D341Med (cell line): ENCODE measurements around the gene ALG2.
"Not testable (repeated sequence)": the region's sequence is repeated elsewhere in the genome, so short reads cannot be mapped to it uniquely, and the experiment has no call there.

ENCODE experiments used
- DNase-seq: peaks from one replicate; pipeline ENCODE4 v3.0.0; 2012; ENCODE audit warnings: low spot score

ALG2 gene

DNA sequence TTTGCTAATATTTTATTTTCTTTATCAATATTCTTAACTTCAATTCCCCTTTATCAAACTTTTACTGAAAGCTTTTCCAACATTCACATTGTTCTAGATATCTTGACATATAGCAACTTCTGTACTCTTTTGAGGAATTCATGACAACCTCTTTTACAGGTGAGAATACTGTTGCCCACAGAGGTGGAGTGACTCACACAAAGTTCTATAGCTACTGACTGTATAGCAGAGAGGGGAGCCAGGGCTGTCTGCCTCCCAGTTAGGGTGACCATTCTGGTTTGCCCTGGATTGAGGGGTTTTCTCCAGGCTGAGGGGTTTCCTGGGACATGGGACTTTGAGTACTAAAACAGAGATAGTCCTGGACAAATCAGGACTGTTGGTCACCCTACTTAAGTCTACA lies 16.6 kb upstream of the ALG2 start:
- DNase-seq: no peak

DNA sequence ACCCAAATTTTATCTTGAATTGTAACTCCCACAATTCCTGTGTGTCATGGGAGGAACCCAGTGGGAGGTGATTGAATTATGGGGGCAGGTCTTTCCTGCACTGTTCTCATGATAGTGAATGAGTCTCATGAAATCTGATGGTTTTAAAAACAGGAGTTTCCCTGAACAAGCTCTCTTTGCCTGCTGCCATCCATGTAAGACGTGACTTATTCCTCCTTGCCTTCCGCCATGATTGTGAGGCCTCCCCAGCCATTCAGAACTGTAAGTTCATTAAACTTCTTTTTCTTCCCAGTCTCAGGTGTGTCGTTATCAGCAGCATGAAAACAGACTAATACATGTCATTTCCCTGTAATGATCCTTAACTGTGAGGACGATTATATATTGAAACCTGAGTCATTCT lies 16.1 kb upstream of the ALG2 start:
- DNase-seq: not testable (repeated sequence)

DNA sequence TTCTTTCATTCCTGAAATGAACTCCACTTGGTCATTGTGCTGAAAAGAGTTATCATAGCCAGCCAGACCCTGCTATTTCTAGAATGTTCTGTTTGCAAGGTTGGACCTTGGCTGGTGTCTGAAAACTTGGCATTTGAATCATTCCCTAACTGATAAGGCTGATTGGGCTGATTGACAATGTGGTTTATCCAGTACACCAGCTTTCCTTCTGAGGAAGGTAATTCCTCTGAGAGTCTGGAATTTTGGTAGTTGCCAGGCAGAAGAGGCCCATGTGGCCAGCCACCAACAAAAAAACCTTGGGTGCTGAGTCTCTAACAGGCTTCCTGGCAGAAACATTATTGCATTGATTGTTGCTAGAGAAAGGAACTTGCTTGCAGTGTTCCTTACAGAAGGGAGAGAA lies 15.6 kb upstream of the ALG2 start:
- DNase-seq: no peak

DNA sequence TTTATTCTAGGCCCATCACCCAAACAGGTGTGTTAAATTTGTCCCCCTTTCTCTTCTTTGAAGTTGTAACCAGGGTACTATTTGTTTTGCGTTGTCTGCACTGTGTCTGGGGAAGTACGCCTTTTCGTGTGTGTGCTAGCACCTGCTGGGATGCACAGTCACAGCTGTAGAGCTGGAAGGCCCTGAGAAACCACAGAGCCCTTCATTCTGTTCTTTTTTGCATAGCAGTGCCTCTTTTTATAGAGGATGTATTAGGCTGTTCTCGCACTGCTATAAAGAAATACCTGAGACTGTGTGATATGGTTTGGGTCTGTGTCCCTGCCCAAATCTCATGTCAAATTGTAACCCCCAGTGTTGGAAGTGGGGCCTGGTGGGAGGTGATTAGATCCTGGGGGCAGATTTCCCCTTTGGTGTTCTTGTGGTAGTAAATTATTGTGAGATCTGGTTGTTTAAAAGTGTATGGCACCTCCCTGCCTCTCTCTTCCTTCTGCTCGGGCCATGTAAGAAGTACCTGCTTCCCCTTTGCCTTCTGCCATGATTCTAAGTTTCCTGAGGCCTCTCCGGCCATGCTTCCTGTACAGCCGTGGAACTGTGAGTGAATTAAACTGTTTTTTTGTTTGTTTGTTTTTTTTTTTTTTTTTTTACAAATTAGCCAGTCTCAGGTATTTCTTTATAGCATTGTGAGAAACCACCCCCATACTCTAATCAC lies 14.3 kb upstream of the ALG2 start:
- no peak for DNase-seq

DNA sequence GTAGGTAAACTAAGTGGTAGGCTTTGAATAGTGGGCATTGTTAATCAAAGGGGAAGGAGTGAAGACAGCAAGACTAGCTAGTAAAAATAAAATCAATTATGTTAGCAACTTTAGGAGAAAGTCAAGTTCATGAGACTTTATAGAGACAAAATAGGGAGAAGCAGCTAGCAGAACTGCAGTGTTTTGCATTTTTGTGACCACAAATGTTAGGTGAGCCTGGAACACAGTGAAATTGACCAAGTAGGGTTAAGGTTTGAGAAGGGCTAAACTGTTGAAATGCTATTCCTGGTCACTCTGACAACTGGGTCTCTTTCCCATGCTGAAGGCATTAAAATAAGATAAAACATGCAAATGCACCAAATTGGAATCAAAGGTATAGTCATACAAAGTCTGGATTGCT lies 13.3 kb upstream of the ALG2 start:
- no peak for DNase-seq

DNA sequence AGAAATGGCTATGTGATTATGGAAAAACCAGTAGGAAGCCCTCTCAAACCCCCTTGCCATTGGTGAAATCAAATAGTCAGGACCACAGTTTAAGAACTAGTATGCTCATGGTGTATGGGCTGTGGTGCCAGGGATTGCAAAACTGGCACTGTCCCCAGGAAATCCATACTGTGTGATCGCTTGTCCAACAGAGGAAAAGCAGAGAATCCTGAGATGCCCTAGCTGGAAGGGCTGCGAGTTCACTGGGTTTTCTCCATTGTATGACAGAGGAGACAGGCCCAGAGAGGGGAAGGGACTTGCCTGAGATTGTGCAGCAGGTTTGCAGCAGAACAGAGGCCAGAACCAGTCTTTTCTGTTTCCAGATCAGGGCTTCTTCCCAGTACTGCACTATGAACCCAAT lies 12.9 kb upstream of the ALG2 start:
- DNase-seq: no peak

DNA sequence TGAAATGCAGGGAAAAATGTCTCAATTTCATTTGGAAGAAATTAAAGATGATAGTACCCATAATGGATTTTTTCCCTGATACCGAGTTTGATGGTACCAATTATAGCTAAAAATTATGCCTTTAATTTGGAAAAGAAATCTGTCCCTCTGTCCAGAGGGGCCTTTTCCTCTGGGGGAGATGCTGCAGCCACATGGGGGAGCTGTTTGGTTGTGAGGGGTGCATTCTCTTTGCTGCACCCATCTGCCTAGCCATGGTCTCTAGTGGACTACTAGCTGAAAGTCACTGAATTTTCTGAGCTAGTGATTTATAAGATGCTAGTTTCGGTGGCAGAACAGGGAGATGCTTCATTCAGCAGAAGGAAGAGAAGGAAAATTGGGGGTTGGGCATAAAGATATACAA lies 10.0 kb upstream of the ALG2 start:
- DNase-seq: peak; percentile 56

DNA sequence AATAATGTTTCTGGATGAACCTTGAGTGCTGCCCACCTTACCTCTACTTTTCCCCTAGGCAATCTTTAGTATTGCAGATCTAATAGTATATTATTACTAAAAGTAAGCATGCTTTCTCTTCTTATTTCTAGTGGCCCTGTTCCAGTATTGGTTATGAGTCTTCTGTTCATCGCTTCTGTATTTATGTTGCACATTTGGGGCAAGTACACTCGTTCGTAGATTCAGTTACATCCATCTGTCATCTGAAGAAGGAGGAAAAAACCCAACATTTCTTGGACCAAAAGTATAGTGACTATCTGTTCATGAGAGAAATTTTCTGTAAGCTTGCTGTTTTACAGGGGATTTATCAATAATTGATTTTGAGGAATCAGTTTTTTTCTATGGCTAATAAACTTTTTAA lies 8.5 kb upstream of the ALG2 start:
- no peak for DNase-seq

DNA sequence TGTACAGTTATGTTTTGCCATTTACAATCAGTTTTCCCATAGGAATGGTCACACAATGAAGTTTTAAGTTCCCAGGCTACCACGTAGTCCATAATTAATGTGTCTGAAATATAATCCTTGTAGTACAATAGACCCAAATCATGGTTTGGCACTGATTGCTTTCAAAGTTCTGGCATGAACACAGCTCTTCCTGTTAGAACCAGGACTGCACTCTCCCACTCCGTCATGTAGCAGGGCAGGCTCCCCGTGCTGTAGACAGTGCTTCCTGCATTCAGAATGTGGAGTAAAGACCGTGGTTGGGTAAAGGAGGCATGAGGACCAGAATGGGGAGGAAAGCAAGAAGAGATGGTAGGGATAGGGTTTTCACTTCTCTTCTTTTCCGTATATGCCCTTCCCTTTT lies 4.3 kb upstream of the ALG2 start:
- DNase-seq: no peak

DNA sequence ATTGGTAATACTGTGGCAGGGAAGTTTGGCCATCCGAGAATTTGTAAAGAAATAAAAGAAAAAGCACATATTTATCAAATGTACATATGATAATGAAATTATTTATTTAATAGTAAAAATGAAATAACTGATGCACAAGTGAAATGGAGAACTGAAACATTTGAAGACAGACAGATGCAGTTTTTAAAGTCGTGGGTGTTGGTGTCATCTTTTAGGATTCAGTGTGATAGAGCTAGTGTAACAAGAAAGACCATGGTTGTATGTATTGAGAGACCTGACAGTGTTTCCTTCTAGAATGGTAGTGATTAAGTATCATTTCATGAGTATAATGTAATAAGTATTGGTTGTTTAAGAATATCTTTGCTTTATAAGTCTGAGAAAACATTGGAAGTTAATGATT lies 2.7 kb upstream of the ALG2 start:
- no peak for DNase-seq

DNA sequence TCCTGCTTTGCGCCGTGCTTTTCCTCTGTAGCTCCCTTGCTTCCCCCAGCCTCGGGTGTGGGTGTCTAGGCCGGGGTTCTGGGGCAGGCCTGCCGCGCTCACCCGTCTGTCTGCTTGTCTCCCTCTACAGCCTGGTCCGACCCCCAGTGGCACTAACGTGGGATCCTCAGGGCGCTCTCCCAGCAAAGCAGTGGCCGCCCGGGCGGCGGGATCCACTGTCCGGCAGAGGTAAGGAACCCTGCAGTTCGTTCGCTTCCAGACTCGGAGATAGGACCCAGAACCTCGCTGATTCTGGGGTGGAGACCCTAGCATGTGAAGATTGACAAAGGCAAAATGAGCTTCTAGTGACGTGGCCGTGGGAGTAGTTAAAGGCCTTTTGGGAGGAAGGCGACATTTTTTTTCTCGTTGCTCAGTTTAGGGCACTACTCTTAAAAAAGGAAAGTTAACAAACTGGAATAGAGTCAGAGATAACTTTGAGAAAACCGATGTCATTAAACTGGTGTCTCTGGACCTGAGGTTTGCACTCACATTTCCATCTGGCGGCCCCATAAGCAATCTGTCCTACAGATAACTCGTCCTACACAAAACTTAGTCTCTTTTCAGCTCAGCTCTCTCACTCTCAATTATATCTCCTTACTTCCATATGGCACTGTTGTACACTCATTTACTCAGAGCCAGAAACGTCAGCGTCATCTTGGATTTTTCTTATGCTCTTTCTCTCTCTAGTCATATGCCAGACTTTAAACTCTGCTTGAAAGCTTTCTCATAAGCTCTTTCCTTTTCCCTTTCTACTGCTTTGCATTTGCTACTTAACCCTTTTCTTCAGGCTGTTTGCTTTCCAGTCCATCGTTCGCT lies 901 bp upstream of the ALG2 start:
- no peak for DNase-seq

DNA sequence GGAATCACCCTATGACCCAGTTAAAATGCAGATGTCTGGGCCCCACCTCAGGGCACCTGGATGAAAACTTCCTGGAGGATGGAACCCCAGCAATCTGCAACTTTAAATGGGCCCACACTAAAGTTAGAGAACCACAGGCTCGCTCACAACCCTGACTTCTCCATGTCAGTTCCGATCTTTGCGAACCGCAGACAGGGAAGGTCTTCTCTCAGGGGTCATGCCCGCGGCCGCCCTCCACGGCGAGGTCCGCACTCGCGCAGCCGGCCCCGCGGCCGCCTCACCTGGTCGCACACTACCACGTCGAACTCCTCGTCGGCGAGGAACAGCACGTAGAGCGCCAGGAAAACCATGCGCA lies 499 bp downstream of the ALG2 start:
- DNase-seq: no peak

DNA sequence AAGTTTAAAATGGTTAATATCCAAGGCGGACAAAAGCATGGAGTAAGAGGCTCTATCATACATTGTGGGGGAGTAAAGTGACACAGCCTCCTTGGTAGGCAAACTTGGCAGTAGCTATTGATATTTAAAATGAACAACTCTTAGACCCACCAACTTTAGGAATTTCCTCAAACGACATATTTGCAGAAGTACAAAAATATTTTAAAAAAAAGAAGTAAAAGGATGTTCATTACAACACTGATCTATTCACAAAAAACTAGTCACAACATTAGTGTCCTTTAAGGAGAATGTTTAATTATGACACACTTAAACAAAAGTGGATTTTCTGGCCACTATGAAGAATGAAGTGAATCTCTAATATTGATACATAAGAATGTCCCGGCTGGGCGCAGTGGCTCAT lies 1.7 kb downstream of the ALG2 start:
- no peak for DNase-seq

DNA sequence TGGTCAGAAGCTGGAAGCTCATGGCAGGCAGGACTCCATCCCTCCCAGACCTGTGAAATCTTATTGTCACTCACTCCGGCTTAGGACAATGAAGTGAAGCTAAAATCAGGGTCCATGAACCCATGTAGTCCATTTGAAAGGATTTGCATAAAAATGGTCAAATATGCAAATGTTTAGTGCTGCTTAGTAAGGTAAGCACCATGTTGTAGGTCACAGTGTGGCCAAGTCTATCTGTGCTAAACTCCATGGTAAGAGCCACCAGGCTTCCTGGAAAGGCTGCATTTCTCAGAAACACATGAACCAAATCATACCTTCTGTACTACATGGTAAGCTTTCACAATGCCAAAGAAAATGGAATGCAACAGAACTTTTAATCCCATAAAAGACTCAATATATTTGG lies 5.7 kb downstream of the ALG2 start:
- no peak for DNase-seq

DNA sequence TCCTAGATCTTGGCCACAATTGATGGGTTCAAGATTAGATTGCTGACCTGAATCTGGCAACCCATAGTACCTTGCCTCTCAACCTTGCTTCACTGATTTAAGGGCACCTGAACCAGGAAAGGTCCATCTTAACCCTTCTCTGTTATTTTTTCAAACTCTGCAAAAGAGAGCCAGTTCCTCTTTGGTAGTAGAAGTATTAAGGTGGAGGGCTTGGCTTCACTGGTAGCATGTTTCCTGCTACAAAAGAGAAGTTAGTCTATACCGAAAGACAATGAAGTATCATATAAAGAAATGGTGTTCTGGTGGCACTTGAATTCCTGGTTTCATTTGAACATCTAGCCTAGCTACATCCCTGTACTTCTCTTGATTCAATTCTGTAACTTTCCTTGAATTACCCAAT lies 8.5 kb downstream of the ALG2 start:
- no peak for DNase-seq

DNA sequence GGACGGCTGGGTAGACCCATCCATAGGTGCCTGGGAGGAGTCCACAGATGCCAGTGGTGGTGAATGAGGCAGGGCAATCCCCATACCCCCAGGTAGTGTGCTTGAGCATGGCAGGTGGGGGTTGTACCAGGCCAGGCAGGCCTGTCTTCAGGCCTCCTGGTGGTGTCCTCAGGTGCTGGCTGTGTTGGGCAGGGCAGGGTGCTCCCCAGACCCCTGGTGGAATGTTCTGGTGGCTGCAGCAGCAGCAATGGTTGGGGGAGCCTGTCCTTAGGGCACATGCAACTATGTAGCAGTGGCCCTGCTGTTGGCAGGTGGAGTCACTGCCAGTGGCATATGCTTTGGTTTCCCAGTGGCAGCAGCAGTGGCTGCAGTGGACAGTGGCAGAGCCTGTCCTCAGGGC lies 10.0 kb downstream of the ALG2 start:
- DNase-seq: no peak

DNA sequence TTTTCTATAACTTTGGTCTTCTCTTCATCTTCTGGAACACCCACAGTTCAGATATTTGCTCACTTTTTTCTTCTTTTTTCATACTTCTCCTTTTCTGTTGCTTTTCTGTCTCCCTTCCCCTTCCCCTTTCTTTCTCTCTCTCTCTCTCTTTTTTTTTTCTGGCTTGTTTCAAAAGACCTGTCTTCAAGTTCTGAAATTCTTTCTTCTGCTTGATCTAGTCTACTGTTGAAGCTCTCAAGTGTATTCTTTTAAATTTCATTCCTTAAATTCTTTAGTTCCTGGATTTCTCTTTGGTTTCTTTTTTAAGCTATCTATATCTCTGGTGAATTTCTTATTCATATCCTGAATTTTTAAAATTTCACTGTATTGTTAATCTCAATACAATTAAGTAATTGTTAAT lies 11.2 kb downstream of the ALG2 start:
- DNase-seq: no peak

DNA sequence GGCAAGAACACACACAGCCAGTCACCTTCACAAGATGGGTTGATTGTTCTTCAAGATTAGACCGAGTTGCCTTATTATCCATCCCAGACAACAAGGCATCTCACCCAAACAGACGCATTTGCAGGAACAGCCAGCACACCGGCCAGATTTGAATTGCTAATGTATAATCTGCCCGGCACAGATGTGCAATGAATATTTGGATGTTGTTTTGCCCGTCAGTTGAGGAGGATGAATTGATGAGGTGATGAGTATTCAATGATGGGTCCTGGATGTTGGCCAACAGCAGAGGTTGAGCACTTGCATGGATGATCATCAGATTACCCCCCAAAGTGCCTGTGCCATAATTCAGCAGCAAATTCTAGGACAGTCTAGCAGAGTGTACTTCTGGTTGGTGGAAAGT lies 20.1 kb downstream of the ALG2 start:
- no peak for DNase-seq

DNA sequence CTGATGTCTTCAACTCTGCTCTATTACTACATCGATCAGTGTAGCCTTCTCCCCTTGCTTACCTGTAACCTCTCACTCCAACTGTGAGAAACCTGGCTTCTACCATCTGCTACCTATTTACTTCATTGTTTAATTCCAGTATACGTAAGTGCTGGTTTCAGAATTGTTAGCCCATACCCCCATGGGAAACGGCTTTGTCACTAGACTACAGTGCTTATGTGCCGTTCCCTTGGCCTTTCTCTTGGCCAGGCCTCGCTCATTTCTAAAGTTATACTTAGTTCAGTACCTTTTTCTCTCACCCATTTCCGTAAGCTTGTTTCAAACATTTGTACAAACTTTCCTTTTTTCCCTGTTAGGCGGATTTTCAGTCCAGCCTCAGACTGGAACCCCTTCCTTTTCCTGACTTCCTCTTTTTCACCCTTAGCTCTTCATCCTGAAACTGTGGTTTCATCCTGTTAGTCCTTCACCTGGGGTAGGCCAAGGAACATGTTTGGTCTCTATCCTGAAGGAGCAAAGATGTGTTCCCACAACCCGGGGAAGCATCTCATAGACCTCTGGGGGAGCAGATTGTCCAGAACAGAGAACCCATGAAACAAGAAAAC lies 21.7 kb downstream of the ALG2 start:
- DNase-seq: no peak

DNA sequence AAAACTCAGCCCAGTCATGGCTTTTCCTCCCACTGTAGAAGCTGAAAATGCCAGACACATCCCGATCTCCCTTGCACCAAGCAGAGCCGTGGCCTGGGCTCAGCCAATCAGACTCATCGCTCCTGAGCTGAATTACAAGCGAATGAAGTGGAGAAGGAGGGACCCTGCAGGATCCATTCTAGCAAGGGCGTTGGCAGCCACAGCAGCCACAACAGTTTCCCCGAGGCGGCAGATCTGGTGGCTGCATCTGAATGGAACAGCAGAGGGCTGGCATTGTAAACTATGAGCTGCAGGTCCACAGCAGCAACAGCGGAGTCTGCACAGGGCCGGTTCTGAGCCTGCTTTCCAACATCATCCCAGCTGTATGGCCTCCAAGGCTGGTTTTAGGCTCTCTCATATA lies 23.8 kb downstream of the ALG2 start:
- DNase-seq: no peak

DNA sequence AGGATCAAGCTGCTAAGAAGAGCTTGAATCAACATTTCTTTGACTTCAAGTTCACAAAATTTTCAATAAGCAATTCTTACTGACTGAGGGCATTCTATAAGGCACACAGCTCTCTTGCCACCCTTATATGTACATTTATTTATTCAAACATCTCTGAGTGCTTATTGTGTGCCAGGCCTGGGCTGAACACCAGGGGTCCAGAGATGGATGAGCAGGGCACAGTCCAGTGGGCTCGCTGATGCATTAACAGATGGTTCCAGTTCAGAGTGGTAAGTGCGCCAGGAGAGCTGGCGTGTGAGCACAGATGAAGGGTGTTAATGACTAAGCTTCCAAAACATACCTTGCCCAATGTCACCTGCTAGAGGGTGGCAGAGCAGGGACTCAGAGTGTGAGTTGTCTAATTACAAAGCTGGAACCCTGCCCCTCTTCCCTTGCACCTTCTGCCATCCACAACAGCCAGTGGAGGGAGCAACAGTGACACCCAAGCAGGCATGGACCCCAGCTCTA lies 24.6 kb downstream of the ALG2 start:
- DNase-seq: no peak

DNA sequence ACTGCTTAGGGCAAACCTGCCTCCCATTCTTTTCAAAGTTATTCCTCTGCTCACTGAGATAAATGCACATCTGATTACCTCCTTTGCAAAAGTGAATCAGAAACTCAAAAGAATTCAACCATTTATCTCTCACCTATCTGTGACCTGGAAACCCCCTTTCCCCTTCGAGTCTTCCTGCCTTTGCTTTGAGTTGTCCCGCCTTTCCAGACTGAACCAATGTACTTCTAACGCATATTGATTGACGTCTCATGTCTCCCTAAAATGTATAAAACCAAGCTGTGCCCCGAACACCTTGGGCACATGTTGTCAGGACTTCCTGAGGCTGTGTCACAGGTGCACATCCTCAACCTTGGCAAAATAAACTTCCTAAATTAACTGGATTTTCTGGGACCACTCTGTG lies 25.3 kb downstream of the ALG2 start:
- not testable (repeated sequence) for DNase-seq

DNA sequence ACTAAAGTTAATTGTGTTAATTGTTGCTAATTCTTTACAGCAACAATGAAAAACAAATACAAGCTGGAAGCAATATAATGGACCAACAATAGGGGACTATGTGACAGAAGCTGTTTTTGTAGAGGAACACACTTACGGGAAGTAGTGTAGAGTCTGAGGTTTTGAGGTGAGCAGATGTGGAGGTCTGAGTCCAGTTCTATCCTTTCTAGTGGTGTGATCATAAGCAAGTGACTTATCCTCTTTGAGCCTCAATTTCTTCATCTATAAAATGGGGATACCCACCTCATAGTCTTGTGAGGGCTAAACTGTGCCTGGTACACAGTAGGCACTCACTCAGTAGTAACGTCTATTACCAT lies 28.3 kb downstream of the ALG2 start:
- no peak for DNase-seq
